ENCODE data around the gene FCMR.

FCMR gene

DNA sequence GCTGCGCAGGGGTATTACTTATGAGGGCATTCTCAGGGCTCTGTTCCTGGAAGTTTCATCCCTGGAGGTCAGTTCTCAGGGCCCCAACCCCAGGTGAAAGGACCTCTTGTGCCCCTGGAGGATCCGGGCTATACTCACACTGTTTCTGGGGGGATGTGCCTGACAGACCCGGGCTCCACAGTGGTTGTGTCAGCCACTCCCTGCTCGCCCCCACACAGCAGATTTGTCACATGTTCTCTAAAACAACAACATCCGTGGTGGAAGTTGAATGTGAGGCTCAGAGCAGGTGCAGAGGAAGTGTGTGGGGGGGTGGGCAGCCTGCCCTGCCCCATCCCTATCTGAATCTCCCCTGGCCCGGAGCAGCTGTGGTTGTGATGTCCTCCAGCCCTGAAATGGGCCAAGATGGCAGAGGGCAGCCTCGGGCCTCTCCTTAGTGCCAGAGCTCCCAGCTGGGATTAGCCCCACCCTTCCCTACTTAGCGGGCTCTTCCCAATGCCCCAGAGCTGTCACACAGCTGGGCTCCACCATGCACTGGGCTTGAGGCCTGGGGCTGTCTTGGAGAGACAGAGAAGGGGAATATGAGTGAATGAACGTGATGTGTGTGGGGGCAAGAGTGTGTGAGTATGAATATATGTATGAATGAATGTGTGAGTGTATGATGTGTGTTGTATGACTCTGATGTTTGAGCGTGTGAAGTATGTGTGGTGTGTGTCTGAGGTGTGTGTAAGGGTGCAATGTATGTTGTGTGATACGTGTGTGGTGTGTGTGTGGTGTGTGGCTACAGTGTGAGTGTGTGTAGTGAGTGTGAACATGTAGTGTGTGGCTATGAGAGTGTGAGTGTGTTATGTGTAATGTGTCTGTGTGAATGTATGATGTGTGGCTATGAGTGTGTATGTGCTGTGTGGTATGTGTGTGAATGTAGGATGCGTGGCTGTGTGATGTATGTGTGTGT lies 1.5 kb upstream of the FCMR start:
- no peak for DNase-seq (ENCODE audit: low read depth)
- TF ChIP-seq, protein P1, sequence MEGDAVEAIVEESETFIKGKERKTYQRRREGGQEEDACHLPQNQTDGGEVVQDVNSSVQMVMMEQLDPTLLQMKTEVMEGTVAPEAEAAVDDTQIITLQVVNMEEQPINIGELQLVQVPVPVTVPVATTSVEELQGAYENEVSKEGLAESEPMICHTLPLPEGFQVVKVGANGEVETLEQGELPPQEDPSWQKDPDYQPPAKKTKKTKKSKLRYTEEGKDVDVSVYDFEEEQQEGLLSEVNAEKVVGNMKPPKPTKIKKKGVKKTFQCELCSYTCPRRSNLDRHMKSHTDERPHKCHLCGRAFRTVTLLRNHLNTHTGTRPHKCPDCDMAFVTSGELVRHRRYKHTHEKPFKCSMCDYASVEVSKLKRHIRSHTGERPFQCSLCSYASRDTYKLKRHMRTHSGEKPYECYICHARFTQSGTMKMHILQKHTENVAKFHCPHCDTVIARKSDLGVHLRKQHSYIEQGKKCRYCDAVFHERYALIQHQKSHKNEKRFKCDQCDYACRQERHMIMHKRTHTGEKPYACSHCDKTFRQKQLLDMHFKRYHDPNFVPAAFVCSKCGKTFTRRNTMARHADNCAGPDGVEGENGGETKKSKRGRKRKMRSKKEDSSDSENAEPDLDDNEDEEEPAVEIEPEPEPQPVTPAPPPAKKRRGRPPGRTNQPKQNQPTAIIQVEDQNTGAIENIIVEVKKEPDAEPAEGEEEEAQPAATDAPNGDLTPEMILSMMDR (IDR thresholded peaks at IDR 0.05; ENCODE audit: low read length, missing control alignments) = no peak
- H3K4me3 ChIP-seq (replicated peaks; ENCODE audit: low read depth, low read length) = no peak overlapping the region

DNA sequence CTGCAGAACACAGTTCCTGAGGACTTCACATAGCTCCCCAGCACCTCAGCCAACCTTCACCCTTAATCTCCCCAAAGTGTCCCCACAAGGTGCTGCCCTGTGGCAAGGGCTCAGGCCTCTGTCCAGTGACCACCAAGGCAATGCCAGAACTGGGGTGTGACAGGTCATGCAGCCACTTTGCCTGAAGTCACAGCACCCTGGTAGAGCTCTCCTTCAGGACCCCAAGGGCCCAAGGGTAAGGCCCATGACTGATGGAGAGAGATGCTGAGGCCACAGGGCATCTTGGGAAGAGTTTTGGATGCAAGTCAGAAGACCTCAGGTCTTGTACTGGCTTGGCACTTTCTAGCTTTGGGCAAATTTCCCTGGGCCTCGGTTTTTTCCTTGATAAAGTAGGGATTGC lies 783 bp upstream of the FCMR start:
- no peak overlapping the region for H3K4me3 ChIP-seq (replicated peaks; ENCODE audit: low read depth, low read length)
- TF ChIP-seq, protein P1 (IDR thresholded peaks at IDR 0.05; ENCODE audit: low read length, missing control alignments) = no peak
- DNase-seq (ENCODE audit: low read depth) = no peak

DNA sequence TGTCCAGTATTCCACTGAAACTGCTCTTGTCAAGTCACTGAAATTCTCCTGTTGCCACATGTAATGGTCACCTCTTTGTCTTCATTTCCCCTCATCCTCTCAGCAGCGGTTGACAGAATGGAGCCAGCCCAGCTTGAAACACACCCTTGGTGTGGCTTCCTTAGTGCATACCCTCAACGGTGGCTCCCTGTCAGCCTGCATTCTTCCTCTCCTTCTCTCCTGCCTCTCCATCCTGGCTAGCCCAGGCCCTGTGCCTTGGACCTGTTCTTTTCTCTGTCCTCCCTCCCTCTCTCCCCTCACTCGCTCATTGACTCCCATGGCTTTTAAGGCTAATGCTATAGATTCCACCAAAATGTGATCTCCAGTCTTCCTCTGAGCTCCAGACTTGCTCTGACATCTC lies 3.7 kb downstream of the FCMR start:
- no peak for DNase-seq (ENCODE audit: low read depth)
- TF ChIP-seq, protein P1 (IDR thresholded peaks at IDR 0.05; ENCODE audit: low read length, missing control alignments) = no peak
- H3K4me3 ChIP-seq (replicated peaks; ENCODE audit: low read depth, low read length) = no peak overlapping the region

DNA sequence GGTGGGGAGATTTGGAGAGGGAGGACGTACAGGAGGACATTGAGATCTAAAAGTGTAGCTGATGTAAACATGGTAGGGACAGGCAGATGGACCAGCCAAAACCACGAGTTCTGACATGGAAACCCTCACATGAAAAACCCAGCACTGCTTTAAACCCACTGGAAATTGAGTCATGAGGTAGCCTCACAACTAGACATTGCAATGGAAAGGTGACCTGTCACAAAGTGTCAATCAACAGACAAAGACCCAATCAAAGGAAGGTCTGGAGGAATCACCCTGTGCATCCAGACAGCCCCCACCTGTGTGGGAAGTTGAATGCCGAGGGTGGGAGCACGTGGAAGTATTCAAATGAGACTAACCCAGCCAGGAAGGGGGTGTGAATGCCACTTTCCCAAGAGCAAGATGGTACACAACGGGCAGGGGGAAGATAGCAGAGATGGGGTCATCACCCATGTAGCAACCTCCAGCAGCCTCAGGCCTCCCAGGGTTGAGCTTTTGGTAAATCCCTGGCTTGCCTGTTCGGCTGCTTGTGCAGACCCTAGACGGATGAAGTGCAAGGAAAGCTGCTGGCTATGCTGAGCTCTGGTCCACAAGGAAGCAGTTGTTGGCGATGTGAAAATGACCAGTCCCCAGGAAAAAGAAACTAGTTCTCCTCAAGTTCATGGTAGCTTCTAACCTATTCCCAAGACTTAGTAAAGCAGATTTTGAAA lies 5.6 kb downstream of the FCMR start:
- no peak overlapping the region for H3K4me3 ChIP-seq (replicated peaks; ENCODE audit: low read depth, low read length)
- DNase-seq (ENCODE audit: low read depth) = no peak
- TF ChIP-seq, protein P1 (IDR thresholded peaks at IDR 0.05; ENCODE audit: low read length, missing control alignments) = no peak

DNA sequence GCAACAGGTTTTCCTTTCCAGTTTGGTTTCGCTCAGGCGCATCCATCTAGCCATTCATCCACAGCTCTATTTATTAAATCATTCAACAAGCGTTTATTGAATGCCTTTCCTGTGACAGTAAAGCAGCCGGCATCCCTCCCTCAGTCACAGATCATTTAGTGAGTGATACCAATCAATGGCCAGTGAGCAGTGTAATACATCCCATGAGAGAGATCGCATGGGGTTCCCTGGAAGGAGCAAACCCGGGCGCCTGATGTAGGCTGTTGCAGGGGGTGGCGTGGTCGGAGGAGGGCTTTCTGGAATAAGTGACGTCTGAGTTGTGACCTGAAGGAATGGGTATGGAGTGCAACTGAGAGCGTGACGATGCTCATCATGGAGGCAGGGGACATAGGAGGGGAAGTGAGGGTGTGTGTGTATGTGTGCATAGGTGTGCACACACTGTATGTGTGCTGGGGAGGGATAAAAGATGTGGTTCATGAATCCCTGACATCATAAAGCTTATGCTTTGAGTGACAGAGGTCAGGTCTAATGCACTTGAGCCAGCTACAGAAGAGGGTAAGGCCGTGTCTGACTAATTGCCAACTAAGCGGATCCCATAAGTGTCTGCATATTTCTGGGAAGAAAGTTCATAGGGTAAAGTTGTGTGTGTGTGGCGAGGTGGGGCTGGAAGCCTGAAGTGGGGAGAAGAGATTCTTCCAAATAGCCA lies 6.6 kb downstream of the FCMR start:
- DNase-seq (ENCODE audit: low read depth) = no peak
- no peak overlapping the region for H3K4me3 ChIP-seq (replicated peaks; ENCODE audit: low read depth, low read length)
- TF ChIP-seq, protein P1 (IDR thresholded peaks at IDR 0.05; ENCODE audit: low read length, missing control alignments) = no peak

DNA sequence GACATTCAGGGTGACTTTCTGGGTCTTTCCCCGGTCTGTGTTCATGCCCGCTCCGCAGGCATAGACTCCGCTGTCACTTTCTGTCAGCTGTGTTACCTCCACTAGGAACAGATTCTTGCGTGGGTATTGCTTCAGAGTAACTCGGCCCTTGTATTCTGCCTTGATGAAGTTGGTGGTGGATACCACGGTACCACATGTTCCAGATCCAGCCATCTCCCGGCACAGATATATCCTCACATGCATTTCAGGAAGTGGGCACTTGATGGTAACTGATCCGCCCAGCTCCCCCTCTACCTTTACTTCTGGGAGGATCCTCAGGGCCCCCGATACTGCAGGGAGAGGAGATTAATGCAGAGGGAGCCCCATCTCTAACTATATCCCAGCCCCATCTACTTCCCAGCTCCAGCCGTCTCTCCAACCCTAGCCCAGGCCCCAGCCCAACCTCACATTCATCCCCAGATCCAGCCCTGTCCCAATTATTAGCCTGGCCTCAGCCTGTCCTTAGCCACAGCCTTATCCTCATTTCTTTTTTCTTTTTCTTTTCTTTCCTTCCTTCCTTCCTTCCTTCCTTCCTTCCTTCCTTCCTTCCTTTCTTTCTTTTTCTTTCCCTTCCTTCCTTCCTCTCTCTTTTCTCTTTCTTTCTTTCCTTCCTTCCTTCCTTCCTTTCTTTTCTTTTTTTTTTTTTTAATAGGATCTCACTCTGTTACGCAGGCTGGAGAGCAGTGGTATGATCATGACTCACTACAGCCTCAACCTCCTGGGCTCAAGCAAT lies 7.8 kb downstream of the FCMR start:
- H3K4me3 ChIP-seq (replicated peaks; ENCODE audit: low read depth, low read length) = no peak overlapping the region
- TF ChIP-seq, protein P1 (IDR thresholded peaks at IDR 0.05; ENCODE audit: low read length, missing control alignments) = no peak
- DNase-seq (ENCODE audit: low read depth) = no peak
